Mesenchymal stem cell (in vitro differentiated cells and primary cell): ENCODE results near the gene CDH5.

ENCODE experiments used
- DNase-seq: peaks from one replicate; pipeline ENCODE4 v3.0.0-alpha.2; 2013
- H2AFZ ChIP-seq: one replicate; pipeline ENCODE4 v1.6.1; 2013; ENCODE audit warnings: low read depth, mild to moderate bottlenecking, control low read depth, inconsistent platforms, low read length, moderate library complexity
- H2AK5ac ChIP-seq: 2 replicates; pipeline ENCODE4 v1.6.1; 2013; ENCODE audit warnings: low read length, moderate library complexity, mild to moderate bottlenecking, inconsistent platforms; ENCODE audit not compliant: severe bottlenecking
- H2BK120ac ChIP-seq: one replicate; pipeline ENCODE4 v1.6.1; 2013; ENCODE audit warnings: low read depth, mild to moderate bottlenecking, inconsistent platforms, low read length, moderate library complexity
- H2BK12ac ChIP-seq, 2 experiments: one replicate each; pipeline ENCODE4 v1.6.1; 2013; ENCODE audit warnings: inconsistent platforms in 2 of 2, low read length in 2 of 2, mild to moderate bottlenecking in 2 of 2, moderate library complexity in 2 of 2, control low read depth in 1 of 2
- H2BK15ac ChIP-seq: one replicate; pipeline ENCODE4 v1.6.1; 2013; ENCODE audit warnings: mild to moderate bottlenecking, low read depth, inconsistent platforms; ENCODE audit not compliant: poor library complexity, severe bottlenecking
- H2BK5ac ChIP-seq: 2 replicates; pipeline ENCODE4 v1.6.1; 2013; ENCODE audit warnings: low read depth, mild to moderate bottlenecking, low read length, control low read depth, inconsistent platforms; ENCODE audit not compliant: poor library complexity, severe bottlenecking
- H3K14ac ChIP-seq, 2 experiments: one replicate each; pipeline ENCODE4 v1.6.1; 2013; ENCODE audit warnings: inconsistent platforms in 2 of 2, low read length in 2 of 2, control low read depth in 1 of 2, mild to moderate bottlenecking in 1 of 2, moderate library complexity in 1 of 2
- H3K18ac ChIP-seq, 2 experiments: one replicate each; pipeline ENCODE4 v1.6.1; 2013; ENCODE audit warnings: inconsistent platforms in 2 of 2, low read length in 2 of 2, control low read depth in 1 of 2, low read depth in 1 of 2, mild to moderate bottlenecking in 1 of 2
- H3K23ac ChIP-seq, 2 experiments: one replicate each; pipeline ENCODE4 v1.6.1; 2013; ENCODE audit warnings: inconsistent platforms in 2 of 2, low read length in 2 of 2, mild to moderate bottlenecking in 2 of 2, moderate library complexity in 2 of 2, control low read depth in 1 of 2
- H3K27ac ChIP-seq: 2 replicates; pipeline ENCODE4 v1.5.1; 2013; ENCODE audit warnings: mild to moderate bottlenecking, moderate library complexity, low read length, control low read depth, inconsistent platforms; ENCODE audit not compliant: poor library complexity, severe bottlenecking
- H3K27me3 ChIP-seq, 2 experiments: 2 replicates each; pipeline versions ENCODE4 v1.6.1 to v1.7.0; 2013; ENCODE audit warnings: low read length in 2 of 2, mild to moderate bottlenecking in 2 of 2, moderate library complexity in 2 of 2, control low read depth in 1 of 2, inconsistent platforms in 1 of 2; ENCODE audit not compliant: control insufficient read depth in 1 of 2, insufficient read depth in 1 of 2
- H3K36me3 ChIP-seq, 2 experiments: 2 replicates each; pipeline versions ENCODE4 v1.6.1 to v1.7.0; 2013; ENCODE audit warnings: low read length in 2 of 2, control low read depth in 1 of 2, inconsistent platforms in 1 of 2, low read depth in 1 of 2, mild to moderate bottlenecking in 1 of 2; ENCODE audit not compliant: insufficient read depth in 2 of 2, control insufficient read depth in 1 of 2
- H3K4ac ChIP-seq, 2 experiments: one replicate each; pipeline ENCODE4 v1.6.1; 2013; ENCODE audit warnings: inconsistent platforms in 2 of 2, low read length in 2 of 2, mild to moderate bottlenecking in 2 of 2, moderate library complexity in 2 of 2, control low read depth in 1 of 2, low read depth in 1 of 2
- H3K4me1 ChIP-seq: 2 replicates; pipeline ENCODE4 v1.6.1; 2013; ENCODE audit warnings: low read depth, low read length, control low read depth; ENCODE audit not compliant: control insufficient read depth, insufficient read depth
- H3K4me2 ChIP-seq: 2 replicates; pipeline ENCODE4 v1.6.1; 2013; ENCODE audit warnings: low read length, mild to moderate bottlenecking, inconsistent platforms; ENCODE audit not compliant: poor library complexity, severe bottlenecking
- H3K4me3 ChIP-seq, 2 experiments: 2 replicates each; pipeline versions ENCODE4 v1.5.1 to v1.7.0; 2013; ENCODE audit warnings: low read length in 2 of 2, mild to moderate bottlenecking in 2 of 2, control low read depth in 1 of 2, low read depth in 1 of 2; ENCODE audit not compliant: insufficient read depth in 1 of 2
- H3K79me1 ChIP-seq: replicated peaks from 2 replicates; pipeline ENCODE4 v1.6.1; 2013; ENCODE audit warnings: mild to moderate bottlenecking, control low read depth, low read length, inconsistent platforms; ENCODE audit not compliant: poor library complexity, severe bottlenecking
- H3K9ac ChIP-seq: 2 replicates; pipeline ENCODE4 v1.7.0; 2013; ENCODE audit warnings: mild to moderate bottlenecking, low read length, moderate library complexity
- H3K9me3 ChIP-seq: 2 replicates; pipeline ENCODE4 v1.7.0; 2013; ENCODE audit warnings: mild to moderate bottlenecking, low read length; ENCODE audit not compliant: control insufficient read depth
- H4K8ac ChIP-seq: one replicate; pipeline ENCODE4 v1.6.1; 2013; ENCODE audit warnings: inconsistent platforms, mild to moderate bottlenecking, low read length, moderate library complexity
- H4K91ac ChIP-seq: one replicate; pipeline ENCODE4 v1.6.1; 2013; ENCODE audit warnings: mild to moderate bottlenecking, low read length, inconsistent platforms
- WGBS: methylation state at CpG from one replicate; pipeline ENCODE4 v1.1.7; 2013; ENCODE audit warnings: mixed read lengths; 5-methylcytosine and 5-hydroxymethylcytosine counted together

The CDH5 gene

GRCh38 chr16:66395806-66396555 lies 29.5 kb downstream of the CDH5 start:
- Histone ChIP-seq H3K27me3 (peaks cover 0 to 8% of the 10 kb centered on the region in 2 experiments), H2BK5ac (no peak overlapping the region)
- WGBS, result 95% methylated on average over 7 of the region's 7 CpGs

GRCh38 chr16:66397736-66398433 lies 31.4 kb downstream of the CDH5 start:
- H4K8ac ChIP-seq, result no peak overlapping the region
- no peak overlapping the region for H4K91ac ChIP-seq
- no peak overlapping the region for H3K4me3 ChIP-seq
- no peak overlapping the region for H3K4ac ChIP-seq
- H2BK15ac ChIP-seq, result no peak overlapping the region
- DNase-seq, result no peak
- H2BK5ac ChIP-seq, result no peak overlapping the region
- H2BK120ac ChIP-seq, result no peak overlapping the region
- no peak overlapping the region for H3K23ac ChIP-seq
- peaks cover 0 to 8% of the 10 kb centered on the region in 2 experiments for H3K27me3 ChIP-seq
- H3K9me3 ChIP-seq, result no peaks in the 10 kb centered on the region
- no peak overlapping the region for H3K18ac ChIP-seq
- no peaks in the 10 kb centered on the region for H3K36me3 ChIP-seq
- no peak overlapping the region for H2BK12ac ChIP-seq
- no peak overlapping the region for H3K4me2 ChIP-seq
- peaks cover 10% of the 10 kb centered on the region for H3K4me1 ChIP-seq
- no peak overlapping the region for H3K27ac ChIP-seq
- H3K14ac ChIP-seq, result no peak overlapping the region
- H2AFZ ChIP-seq, result no peak overlapping the region
- no peak overlapping the region for H3K9ac ChIP-seq
- WGBS, result 94% methylated on average over 4 of the region's 5 CpGs
- no peaks in the 10 kb centered on the region for H3K79me1 ChIP-seq
- no peak overlapping the region for H2AK5ac ChIP-seq

More at GRCh38 chr16:66395806-66396555, 29.5 kb downstream of the CDH5 start:
- no peak overlapping the region for H3K18ac ChIP-seq
- H3K14ac ChIP-seq, result no peak overlapping the region
- H3K9ac ChIP-seq, result no peak overlapping the region
- no peaks in the 10 kb centered on the region for H3K36me3 ChIP-seq
- H3K4ac ChIP-seq, result no peak overlapping the region
- no peak overlapping the region for H2BK120ac ChIP-seq
- H4K91ac ChIP-seq, result no peak overlapping the region
- no peak overlapping the region for H3K4me3 ChIP-seq
- H3K4me1 ChIP-seq, result peaks cover 5% of the 10 kb centered on the region
- no peak overlapping the region for H3K27ac ChIP-seq
- H3K79me1 ChIP-seq, result no peaks in the 10 kb centered on the region
- H2BK15ac ChIP-seq, result no peak overlapping the region
- no peak overlapping the region for H2AFZ ChIP-seq
- H4K8ac ChIP-seq, result no peak overlapping the region
- no peak overlapping the region for H3K4me2 ChIP-seq
- H3K9me3 ChIP-seq, result no peaks in the 10 kb centered on the region
- H3K23ac ChIP-seq, result no peak overlapping the region
- H2BK12ac ChIP-seq, result no peak overlapping the region
- no peak for DNase-seq
- no peak overlapping the region for H2AK5ac ChIP-seq

GRCh38 chr16:66399031-66399430 lies 32.5 kb downstream of the CDH5 start:
- no peak overlapping the region for H2AFZ ChIP-seq
- H2BK12ac ChIP-seq, result no peak overlapping the region
- no peak overlapping the region for H3K14ac ChIP-seq
- no peaks in the 10 kb centered on the region for H3K36me3 ChIP-seq
- 95% methylated on average over 3 of the region's 3 CpGs for WGBS
- no peak overlapping the region for H4K91ac ChIP-seq
- no peak overlapping the region for H3K23ac ChIP-seq
- H3K4me1 ChIP-seq, result peaks cover 10% of the 10 kb centered on the region
- no peak overlapping the region for H2BK120ac ChIP-seq
- H3K79me1 ChIP-seq, result no peaks in the 10 kb centered on the region
- H3K27ac ChIP-seq, result no peak overlapping the region
- H4K8ac ChIP-seq, result no peak overlapping the region
- H3K4me2 ChIP-seq, result no peak overlapping the region
- no peak overlapping the region for H3K4me3 ChIP-seq
- H3K18ac ChIP-seq, result no peak overlapping the region
- no peak overlapping the region for H2AK5ac ChIP-seq
- no peak overlapping the region for H3K4ac ChIP-seq
- peaks cover 0 to 10% of the 10 kb centered on the region in 2 experiments for H3K27me3 ChIP-seq
- no peak overlapping the region for H3K9ac ChIP-seq
- H2BK5ac ChIP-seq, result no peak overlapping the region
- no peaks in the 10 kb centered on the region for H3K9me3 ChIP-seq
- no peak for DNase-seq
- no peak overlapping the region for H2BK15ac ChIP-seq

GRCh38 chr16:66399930-66400329 lies 33.4 kb downstream of the CDH5 start:
- Histone ChIP-seq H3K14ac (no peak overlapping the region), H2BK5ac (no peak overlapping the region), H3K27ac (no peak overlapping the region), H3K23ac (no peak overlapping the region), H2AK5ac (no peak overlapping the region), H3K9ac (no peak overlapping the region), H3K4me3 (no peak overlapping the region), H3K79me1 (no peaks in the 10 kb centered on the region), H3K4me1 (peaks cover 10% of the 10 kb centered on the region), H3K9me3 (peaks cover 3% of the 10 kb centered on the region), H4K8ac (no peak overlapping the region), H2BK15ac (no peak overlapping the region), H3K27me3 (peaks cover 0 to 18% of the 10 kb centered on the region in 2 experiments), H3K4me2 (no peak overlapping the region), H2BK12ac (no peak overlapping the region), H4K91ac (no peak overlapping the region), H2BK120ac (no peak overlapping the region), H2AFZ (no peak overlapping the region), H3K4ac (no peak overlapping the region), H3K36me3 (no peaks in the 10 kb centered on the region), H3K18ac (no peak overlapping the region)
- no peak for DNase-seq
- WGBS, result 79% methylated on average over 3 of the region's 3 CpGs
